ENCODE data around the gene NUDT1.

The NUDT1 gene

DNA sequence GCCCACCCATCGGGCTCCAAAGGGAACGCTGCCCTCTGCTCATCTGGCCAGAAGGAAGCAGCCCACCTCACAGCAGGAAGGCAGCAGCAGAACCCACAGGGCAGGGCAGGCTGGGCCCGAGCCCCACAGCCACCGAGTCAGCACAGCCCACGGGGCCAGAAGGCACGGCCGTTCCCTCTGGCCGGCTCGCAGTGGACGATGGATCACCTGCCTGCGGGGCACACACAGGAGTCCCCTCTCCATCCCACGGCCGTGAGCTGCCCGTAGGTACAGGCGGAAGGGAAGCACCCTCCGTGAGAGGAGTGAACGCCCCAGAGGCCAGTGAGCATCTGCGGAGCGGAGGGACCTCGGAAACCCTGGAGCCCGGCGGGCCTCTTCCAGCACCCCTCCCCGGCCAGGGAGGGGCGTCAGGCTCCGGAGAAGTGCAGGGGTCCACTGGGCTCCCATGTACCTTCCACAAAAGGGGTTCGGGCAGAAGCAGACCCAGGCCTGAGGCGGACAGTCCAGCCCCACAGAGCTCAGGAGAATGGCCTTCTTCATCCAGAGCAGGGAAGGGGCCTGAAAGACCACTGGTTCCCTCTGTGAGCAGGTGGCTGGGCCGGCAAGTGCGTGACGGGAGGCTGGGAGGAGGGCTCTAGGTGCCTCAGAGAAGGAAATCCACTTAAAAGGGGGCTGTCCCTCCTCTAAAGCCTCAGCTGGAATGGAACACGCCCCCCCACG, 11.7 kb downstream of the NUDT1 start:
- in situ Hi-C loops (cut with HindIII; ENCODE audit: low pct_ligation_motif_present, low sequenced_read_pairs) = no loop called here
- TF ChIP-seq, protein P1, sequence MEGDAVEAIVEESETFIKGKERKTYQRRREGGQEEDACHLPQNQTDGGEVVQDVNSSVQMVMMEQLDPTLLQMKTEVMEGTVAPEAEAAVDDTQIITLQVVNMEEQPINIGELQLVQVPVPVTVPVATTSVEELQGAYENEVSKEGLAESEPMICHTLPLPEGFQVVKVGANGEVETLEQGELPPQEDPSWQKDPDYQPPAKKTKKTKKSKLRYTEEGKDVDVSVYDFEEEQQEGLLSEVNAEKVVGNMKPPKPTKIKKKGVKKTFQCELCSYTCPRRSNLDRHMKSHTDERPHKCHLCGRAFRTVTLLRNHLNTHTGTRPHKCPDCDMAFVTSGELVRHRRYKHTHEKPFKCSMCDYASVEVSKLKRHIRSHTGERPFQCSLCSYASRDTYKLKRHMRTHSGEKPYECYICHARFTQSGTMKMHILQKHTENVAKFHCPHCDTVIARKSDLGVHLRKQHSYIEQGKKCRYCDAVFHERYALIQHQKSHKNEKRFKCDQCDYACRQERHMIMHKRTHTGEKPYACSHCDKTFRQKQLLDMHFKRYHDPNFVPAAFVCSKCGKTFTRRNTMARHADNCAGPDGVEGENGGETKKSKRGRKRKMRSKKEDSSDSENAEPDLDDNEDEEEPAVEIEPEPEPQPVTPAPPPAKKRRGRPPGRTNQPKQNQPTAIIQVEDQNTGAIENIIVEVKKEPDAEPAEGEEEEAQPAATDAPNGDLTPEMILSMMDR (IDR thresholded peaks at IDR 0.05; ENCODE audit: low read depth, low read length, missing control alignments) = no peak
- H3K36me3 ChIP-seq (replicated peaks) = peaks cover 41% of the 10 kb centered on the region
- no peak overlapping the region for H3K27ac ChIP-seq
- no peak overlapping the region for H3K4me3 ChIP-seq (ENCODE audit: low read depth, low read length)
- H3K27me3 ChIP-seq (replicated peaks) = no peaks in the 10 kb centered on the region
- no peak for DNase-seq

DNA sequence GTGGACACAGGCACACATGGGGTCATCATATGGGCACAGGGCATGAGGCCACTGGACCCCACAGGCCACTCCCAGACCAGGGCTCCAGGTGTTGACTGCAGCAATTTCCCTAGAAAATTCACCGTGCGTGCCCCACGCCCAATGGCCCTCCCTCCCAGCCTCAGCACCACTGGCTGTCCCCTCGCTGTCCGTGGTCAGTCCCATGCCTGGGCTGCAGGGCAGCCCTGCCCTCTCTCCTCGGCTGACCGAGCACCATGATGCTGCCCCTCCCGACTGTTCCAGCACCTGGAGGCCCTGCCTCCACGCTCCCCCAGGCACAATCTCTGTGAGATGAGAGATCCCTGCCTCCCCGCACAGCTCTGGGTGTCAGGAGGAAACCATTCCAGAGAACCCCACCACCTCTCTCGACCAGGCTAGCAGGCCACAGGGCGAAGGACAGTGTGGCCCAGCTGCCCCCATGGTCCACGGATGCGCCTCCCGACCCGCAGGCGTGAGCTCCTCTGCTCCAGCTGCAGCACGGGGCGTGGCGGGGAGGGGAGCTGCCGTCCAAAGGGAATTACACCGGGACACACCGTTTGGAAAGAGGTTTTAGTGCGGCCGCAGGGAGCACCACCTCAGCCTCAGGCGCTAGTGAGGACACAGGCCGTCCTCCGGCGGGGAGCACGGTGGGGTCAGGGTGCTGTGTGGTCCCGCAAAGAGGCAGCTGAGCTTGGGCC, 12.6 kb downstream of the NUDT1 start:
- TF ChIP-seq, protein P1 (IDR thresholded peaks at IDR 0.05; ENCODE audit: low read depth, low read length, missing control alignments) = no peak
- Histone ChIP-seq H3K27me3 (replicated peaks) (no peaks in the 10 kb centered on the region), H3K27ac (no peak overlapping the region), H3K36me3 (replicated peaks) (peaks cover 41% of the 10 kb centered on the region), H3K4me3 (ENCODE audit: low read depth, low read length) (no peak overlapping the region)
- in situ Hi-C loops (cut with HindIII; ENCODE audit: low pct_ligation_motif_present, low sequenced_read_pairs) = no loop called here
- no peak for DNase-seq

DNA sequence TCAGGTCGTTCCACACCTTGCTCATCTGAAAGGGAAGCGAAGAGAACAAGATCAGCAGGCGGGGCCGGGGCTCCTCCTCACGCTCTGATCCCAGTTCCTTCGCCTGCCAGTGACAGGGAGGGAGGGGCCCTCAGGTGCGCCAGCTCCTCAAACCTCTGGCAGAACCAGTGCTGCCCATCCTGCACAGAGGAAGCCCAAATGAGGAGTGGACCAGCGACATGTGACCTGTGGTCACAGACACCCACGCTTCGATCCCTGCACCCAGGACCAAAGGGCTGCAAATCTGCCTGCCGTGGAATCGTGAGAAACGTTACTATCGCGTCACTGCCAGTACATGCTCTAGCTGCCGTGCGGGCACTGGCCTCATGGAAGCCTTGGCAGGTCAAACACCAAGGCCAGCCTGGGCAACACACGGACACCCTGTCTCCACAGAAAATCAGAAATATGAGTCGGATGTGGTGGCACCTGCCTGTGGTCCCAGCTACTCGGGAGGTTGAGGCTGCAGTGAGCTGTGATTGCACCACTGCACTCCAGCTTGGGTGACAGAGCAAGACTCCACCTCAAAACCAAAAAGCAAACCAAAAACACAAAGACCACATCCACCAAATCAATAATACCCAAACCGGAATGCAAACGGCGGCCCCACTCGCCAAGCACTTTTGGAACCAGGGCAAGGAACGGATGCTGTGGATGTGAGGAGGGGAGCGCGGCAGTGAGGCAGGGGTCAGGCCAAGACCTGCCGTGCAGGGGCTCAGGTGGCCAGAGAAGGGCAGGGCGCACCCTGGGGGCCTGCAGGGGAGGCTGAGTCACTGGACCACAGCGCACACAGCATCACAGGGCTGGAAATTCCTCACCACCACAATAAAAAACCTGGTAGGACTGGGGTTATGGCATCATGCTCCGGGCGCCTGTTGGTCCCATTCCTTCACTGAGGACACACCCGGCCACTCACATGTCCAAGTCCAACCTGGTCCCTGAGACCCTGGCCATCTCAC, 13.4 kb downstream of the NUDT1 start:
- DNase-seq = no peak
- Histone ChIP-seq H3K27me3 (replicated peaks) (no peaks in the 10 kb centered on the region), H3K4me3 (ENCODE audit: low read depth, low read length) (no peak overlapping the region), H3K27ac (no peak overlapping the region), H3K36me3 (replicated peaks) (peaks cover 43% of the 10 kb centered on the region)
- in situ Hi-C loops (cut with HindIII; ENCODE audit: low pct_ligation_motif_present, low sequenced_read_pairs) = no loop called here
- TF ChIP-seq, protein P1 (IDR thresholded peaks at IDR 0.05; ENCODE audit: low read depth, low read length, missing control alignments) = no peak

DNA sequence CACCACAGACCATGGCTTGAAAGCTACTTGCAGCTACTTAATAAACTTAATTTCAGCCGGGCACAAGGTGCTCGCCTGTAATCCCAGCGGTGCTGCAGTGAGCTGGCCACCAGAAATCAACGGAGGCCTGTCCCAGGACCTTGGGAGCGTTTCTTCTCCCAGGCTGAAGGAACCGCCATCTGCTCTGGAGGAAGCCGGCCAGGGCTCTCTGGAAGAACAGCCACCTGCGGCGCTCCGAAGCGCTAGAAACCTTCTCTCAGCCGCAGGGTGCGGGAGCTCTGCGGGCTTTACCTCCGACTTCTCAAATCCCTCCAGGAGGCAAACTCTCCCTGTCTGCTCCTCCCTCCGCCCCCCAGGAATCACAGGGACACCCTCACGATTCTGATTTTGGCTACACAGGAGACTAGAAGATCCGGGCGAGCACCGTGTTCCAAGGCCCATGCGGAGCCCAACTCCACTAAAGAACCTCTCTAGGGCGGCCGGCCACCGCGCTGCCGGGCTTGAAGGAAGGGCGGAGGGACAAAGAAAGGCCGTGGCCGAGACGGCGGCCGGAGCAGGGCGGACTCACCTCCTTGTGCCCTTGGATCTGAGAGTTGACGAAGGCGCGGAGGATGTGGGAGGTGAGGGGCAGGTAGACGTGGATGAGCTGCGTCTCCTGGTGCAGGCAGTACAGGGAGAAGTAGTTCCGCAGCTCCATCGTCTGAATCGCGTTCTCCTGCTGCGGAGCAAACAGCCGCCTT, 14.4 kb downstream of the NUDT1 start:
- Histone ChIP-seq H3K36me3 (replicated peaks) (peaks cover 44% of the 10 kb centered on the region), H3K4me3 (ENCODE audit: low read depth, low read length) (no peak overlapping the region), H3K27ac (no peak overlapping the region), H3K27me3 (replicated peaks) (no peaks in the 10 kb centered on the region)
- TF ChIP-seq, protein P1 (IDR thresholded peaks at IDR 0.05; ENCODE audit: low read depth, low read length, missing control alignments) = no peak
- DNase-seq = no peak
- in situ Hi-C loops (cut with HindIII; ENCODE audit: low pct_ligation_motif_present, low sequenced_read_pairs) = no loop called here

DNA sequence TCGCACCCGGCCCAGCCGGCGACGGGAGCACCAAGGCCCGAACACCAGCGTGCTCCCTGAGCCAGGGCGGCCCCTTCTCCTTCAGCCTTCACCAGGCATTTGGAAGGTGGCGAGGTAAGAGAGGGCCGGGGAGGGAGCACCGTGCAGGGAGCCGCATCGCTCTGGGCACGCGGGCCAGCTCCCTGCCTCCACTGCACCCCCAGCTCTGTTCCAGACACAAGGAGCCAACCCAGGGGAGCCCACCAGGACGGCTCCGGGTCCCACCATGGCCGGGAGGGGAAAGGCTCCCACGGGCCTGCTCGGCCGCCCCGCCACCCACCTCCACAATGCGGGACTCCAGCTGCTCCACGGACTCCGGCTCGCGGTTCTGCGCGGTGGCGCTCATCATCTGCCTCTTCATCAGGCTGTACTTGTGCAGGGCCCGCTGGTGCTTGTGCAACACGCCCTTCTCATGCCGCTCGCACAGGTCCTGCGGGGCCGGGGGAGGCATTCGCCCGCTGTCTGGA, 15.1 kb downstream of the NUDT1 start:
- no peak for DNase-seq
- Histone ChIP-seq H3K36me3 (replicated peaks) (peaks cover 44% of the 10 kb centered on the region), H3K27ac (no peak overlapping the region), H3K27me3 (replicated peaks) (no peaks in the 10 kb centered on the region), H3K4me3 (ENCODE audit: low read depth, low read length) (no peak overlapping the region)
- in situ Hi-C loops (cut with HindIII; ENCODE audit: low pct_ligation_motif_present, low sequenced_read_pairs) = no loop called here
- TF ChIP-seq, protein P1 (IDR thresholded peaks at IDR 0.05; ENCODE audit: low read depth, low read length, missing control alignments) = no peak
